Stimulated activated CD8-positive, alpha-beta memory T cell treated with anti-CD3 and anti-CD28 coated beads, Interleukin-12 subunit alpha, Interleukin-12 subunit beta, amount 100 ng/mL, for 4 hours (primary cell): ENCODE data around the gene TMEM131.

ENCODE experiments used
- DNase-seq: peaks from one replicate; pipeline ENCODE4 v3.0.0-alpha.2; 2020; ENCODE audit warnings: low read depth

TMEM131 gene

GRCh38 chr2:97759727-97760407 lies 235.9 kb downstream of the TMEM131 start:
- DNase-seq: no peak

- no peak for DNase-seq
Measured at GRCh38 chr2:97758131-97758705, 237.5 kb downstream of the TMEM131 start.

GRCh38 chr2:97757062-97757461 lies 238.7 kb downstream of the TMEM131 start:
- DNase-seq: no peak

GRCh38 chr2:97755491-97755890 lies 240.3 kb downstream of the TMEM131 start:
- DNase-seq: no peak

GRCh38 chr2:97754690-97755346 lies 240.9 kb downstream of the TMEM131 start:
- DNase-seq: no peak

- no peak for DNase-seq
Measured at GRCh38 chr2:97752342-97753334, 243.1 kb downstream of the TMEM131 start.

GRCh38 chr2:97751752-97752151 lies 244.0 kb downstream of the TMEM131 start:
- DNase-seq: no peak

- no peak for DNase-seq
Measured at GRCh38 chr2:97750017-97750416, 245.7 kb downstream of the TMEM131 start.

- no peak for DNase-seq
Measured at GRCh38 chr2:97749581-97749980, 246.2 kb downstream of the TMEM131 start.

GRCh38 chr2:97747716-97748115 lies 248.0 kb downstream of the TMEM131 start:
- no peak for DNase-seq

GRCh38 chr2:97747285-97747684 lies 248.5 kb downstream of the TMEM131 start:
- DNase-seq: no peak

GRCh38 chr2:97745474-97746174 lies 250.1 kb downstream of the TMEM131 start:
- peak; percentile 39 for DNase-seq

- no peak for DNase-seq
Measured at GRCh38 chr2:97743913-97744312, 251.8 kb downstream of the TMEM131 start.

GRCh38 chr2:97742381-97742847 lies 253.3 kb downstream of the TMEM131 start:
- peak; percentile 15 for DNase-seq

- no peak for DNase-seq
Measured at GRCh38 chr2:97741686-97742085, 254.1 kb downstream of the TMEM131 start.

GRCh38 chr2:97741251-97741650 lies 254.5 kb downstream of the TMEM131 start:
- no peak for DNase-seq

- DNase-seq: no peak
Measured at GRCh38 chr2:97740590-97741182, 255.1 kb downstream of the TMEM131 start.

GRCh38 chr2:97739893-97740245 lies 255.9 kb downstream of the TMEM131 start:
- DNase-seq: no peak

GRCh38 chr2:97739020-97739892 lies 256.5 kb downstream of the TMEM131 start:
- DNase-seq: no peak
